GM18858 (cell line): ENCODE results near the gene RPL6.

Source experiments
- ATAC-seq: cut with Tn5 transposase; IDR thresholded peaks from one replicate; pipeline ENCODE4 v1.9.1; 2021; ENCODE audit not compliant: unreplicated experiment

RPL6 gene

DNA sequence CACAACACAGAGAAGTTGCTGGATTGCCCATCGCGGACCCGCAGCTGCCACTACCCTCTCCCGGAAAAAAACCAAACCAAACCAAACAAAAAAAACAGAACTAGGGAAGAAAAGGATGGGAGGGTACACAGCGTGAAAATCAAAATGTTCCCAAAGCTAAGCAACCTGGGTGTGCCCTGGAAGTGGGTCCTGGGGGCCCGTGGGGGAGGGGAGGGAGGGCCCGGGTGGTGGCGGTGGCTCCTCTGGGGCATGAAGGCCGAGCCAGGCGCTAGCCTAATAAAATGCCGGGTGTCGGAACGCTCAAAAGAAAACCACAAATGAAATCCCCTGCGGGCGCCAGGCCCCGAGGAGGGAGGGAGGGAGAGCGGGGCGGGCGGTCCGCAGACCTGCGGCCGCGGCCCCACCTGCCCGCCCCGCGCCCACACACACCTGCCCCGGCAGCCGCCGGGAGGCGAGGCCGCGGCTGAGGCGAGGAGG lies 28.0 kb downstream of the RPL6 start:
- ATAC-seq, result peak; percentile 28

- no peak for ATAC-seq
Observed at GRCh38 chr12:112380663-112381405, 28.6 kb downstream of the RPL6 start.

DNA sequence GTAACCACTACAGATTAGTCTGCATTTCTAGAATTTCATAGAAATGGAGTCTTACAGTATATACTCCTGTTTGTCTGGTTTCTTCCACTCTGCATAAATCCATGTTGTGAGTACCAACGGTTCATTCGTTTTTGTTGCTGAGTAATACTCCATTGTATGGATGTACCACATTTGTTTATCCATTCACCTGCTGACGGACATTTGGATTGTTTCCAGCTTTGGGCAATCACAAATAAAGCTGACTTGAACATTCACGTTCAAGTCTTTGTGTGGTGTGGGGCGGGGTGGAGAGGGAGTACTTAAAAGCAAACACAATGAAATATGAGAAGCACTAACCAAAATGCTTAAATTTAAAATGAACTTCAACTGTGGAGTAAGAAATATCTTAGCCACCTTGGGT lies 34.3 kb downstream of the RPL6 start:
- no peak for ATAC-seq

DNA sequence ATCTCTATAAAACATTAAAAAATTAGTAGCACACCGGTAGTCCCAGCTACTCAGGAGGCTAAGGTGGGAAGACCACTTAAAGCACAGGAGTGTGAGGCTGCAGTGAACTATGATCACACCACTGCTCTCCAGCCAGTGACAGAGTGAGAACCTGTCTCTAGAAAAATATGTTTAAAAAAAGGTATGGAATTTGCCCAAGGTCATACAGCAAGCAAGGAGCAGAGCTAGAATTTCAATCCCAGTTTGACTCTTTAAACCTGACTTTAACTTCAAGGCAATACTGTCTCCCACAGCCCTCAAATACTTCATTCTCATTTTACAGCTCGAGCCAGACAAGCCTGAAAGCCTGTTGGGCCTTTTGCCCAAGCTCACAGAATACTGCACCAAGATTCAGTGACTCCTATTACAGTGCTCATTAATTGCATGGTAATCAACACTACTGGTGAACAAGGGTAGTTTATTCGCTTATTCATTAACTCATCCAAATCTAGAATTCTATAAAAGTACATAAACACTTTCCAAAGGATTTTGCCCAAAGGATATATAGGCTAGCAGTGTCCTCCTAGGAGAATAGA lies 35.2 kb downstream of the RPL6 start:
- ATAC-seq, result no peak

- no peak for ATAC-seq
Observed at GRCh38 chr12:112370868-112371510, 38.4 kb downstream of the RPL6 start.

- ATAC-seq, result no peak
Observed at GRCh38 chr12:112370199-112370598, 39.2 kb downstream of the RPL6 start.

DNA sequence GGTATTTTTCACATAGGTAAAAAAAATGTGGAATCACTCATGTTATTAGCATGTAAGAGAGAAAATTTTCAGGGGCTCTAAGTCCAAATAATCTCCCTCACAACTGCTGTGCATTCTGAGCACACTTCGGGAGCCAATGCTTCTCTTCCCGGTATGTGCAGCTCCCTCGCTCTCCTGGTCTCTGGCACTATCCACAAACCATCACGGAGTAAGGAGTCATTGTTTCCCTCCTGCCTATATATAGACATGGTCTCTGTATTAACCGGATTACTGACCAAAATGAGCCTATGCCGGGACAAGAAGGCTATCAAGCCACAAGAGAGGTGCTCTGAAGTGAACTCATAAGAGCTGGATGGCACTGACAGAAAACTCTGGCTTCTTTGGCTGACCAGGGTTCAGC lies 40.5 kb downstream of the RPL6 start:
- no peak for ATAC-seq

- no peak for ATAC-seq
Observed at GRCh38 chr12:112367965-112368364, 41.4 kb downstream of the RPL6 start.

GRCh38 chr12:112362310-112362709 lies 47.1 kb downstream of the RPL6 start:
- no peak for ATAC-seq

DNA sequence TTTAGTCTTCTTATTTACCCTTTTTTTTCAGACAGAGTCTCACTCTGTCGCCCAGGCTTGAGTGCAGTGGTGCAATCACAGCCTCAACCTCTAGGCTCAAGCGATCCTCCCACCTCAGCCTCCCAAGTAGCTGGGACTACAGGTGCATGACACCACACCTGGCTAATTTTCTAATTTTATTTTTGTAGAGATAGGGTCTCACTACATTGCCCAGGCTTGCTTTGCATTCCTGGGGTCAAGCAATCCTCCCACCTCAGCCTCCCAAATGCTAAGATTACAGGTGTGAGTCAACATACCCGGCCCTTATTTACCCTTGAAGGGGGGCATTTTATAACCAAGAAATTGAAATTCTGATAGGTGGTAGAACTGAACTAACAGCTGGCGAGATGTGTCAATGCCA lies 48.1 kb downstream of the RPL6 start:
- ATAC-seq, result no peak

GRCh38 chr12:112359290-112359689 lies 50.1 kb downstream of the RPL6 start:
- no peak for ATAC-seq

- no peak for ATAC-seq
Observed at GRCh38 chr12:112357214-112357613, 52.2 kb downstream of the RPL6 start.
